Fibroblast of pulmonary artery (primary cell): ENCODE measurements around the gene SLC30A3.

Experiments
- DNase-seq: peaks from one replicate; pipeline ENCODE4 v3.0.0-alpha.2; 2010; ENCODE audit warnings: low read depth
- H3K4me3 ChIP-seq: replicated peaks from 2 replicates; pipeline ENCODE4 v1.5.1; 2011; ENCODE audit warnings: low read depth, mild to moderate bottlenecking, control low read depth, low read length, moderate library complexity
- TF ChIP-seq, protein P1 (sequence below): IDR thresholded peaks from 2 replicates; pipeline ENCODE4 v1.5.1; 2011; ENCODE audit warnings: mild to moderate bottlenecking, control low read depth, low read length, inconsistent platforms; ENCODE audit errors: missing control alignments

Gene SLC30A3

DNA sequence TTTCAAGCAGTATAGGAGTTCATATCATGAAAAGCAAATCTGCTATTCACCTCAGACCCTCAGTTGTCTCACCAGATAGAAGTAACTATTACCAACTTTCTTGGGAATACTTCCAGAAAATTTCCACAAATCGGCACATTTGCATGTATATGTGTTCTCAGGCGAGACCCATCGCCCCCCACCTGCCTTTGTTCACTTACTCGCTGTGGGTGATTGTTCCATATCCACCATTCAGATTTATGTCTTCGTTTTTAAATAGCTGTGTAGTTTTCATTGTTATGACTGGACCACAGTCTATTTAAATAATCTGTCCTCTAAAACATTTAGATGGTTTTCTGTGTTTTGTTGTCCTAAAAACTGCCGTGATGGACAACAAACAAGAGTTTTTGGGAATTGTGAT, 22.6 kb upstream of the SLC30A3 start:
- TF ChIP-seq, protein P1, sequence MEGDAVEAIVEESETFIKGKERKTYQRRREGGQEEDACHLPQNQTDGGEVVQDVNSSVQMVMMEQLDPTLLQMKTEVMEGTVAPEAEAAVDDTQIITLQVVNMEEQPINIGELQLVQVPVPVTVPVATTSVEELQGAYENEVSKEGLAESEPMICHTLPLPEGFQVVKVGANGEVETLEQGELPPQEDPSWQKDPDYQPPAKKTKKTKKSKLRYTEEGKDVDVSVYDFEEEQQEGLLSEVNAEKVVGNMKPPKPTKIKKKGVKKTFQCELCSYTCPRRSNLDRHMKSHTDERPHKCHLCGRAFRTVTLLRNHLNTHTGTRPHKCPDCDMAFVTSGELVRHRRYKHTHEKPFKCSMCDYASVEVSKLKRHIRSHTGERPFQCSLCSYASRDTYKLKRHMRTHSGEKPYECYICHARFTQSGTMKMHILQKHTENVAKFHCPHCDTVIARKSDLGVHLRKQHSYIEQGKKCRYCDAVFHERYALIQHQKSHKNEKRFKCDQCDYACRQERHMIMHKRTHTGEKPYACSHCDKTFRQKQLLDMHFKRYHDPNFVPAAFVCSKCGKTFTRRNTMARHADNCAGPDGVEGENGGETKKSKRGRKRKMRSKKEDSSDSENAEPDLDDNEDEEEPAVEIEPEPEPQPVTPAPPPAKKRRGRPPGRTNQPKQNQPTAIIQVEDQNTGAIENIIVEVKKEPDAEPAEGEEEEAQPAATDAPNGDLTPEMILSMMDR, result no peak
- no peak for DNase-seq

DNA sequence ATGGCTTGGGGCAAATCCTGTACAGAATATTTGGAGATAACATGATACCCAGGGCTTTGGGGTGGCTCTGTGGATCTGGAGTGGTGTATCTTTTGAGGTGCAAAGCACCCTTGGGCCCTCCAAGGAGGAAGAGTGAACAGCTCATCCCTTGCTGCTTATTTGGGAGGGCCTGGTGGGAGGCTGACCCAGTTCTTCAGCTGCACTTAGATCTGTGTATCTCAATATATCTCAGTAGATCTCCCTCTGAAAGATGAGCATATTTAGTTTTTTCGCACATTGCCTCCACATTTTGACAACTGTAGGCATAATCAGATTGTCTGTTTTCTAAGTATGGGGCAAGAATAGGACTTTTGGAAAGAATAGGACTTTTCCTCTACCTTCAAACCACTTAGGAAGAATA, 22.1 kb upstream of the SLC30A3 start:
- no peak for DNase-seq
- no peak overlapping the region for H3K4me3 ChIP-seq
- TF ChIP-seq, protein P1, result no peak

More for the DNA sequence above, 22.6 kb upstream of the SLC30A3 start:
- no peak overlapping the region for H3K4me3 ChIP-seq

DNA sequence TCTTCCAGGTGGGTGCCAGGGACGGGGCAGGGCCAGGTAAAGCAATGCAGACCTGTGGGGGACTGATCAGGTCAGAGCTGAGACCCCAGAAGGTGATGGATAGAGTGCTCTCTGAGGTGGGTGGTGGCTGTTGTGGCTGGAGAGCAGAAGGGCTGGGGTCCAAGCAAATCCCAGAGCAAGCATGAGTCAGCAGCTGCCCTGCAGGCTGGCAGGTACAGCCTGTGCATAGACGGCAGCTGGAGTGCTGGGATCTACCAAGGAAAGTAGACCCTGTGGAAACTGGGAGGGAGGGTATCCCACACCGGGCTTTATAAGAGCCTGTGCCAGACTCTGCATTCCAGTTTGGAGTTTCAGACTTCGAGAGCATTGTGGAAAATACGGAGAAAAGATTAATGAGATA, 20.0 kb upstream of the SLC30A3 start:
- DNase-seq, result no peak
- TF ChIP-seq, protein P1, result no peak

DNA sequence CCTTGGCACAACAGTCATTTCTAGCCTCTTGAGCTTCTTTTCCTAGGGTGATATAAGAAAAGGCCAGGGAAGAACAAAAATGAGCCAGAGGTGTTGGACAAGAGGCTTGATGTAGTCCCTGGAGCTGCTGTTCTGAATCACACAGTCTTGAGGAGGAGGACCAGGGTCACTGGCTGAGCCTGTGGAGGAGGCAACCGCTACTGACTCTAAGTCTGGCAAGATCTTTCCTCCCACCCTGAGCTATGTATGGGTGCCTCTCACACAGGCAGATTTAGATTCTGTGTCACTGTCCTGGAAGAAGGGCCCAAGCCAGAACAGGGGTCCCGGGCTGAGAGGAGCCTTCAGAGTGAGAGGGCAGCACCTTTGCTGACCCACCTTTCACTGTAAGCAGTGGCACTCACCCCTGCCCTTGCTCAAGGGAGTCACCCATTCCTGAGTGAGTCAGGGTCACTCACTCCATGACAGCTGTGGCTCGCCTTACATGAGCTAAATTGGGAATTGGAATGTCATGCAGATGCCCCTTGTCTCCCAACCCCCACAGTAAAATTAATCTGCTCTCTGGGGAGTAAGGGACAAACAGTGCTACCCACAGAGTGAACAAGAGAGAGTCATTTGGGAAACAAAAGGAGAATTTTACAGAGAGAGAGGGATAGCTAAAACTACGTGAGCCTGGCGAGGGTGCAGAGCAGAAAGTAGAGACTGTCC, 19.2 kb upstream of the SLC30A3 start, which contains the start of gene TRIM54:
Gene TRIM54, plus strand, starts transcription at position 575 of the 705 bp plus-strand sequence. CDS start 303 bp downstream, outside the sequence.
- DNase-seq, result peak; percentile 33
- TF ChIP-seq, protein P1, result no peak
- H3K4me3 ChIP-seq, result no peak within 1 kb of the TSS

More for the DNA sequence above, 20.0 kb upstream of the SLC30A3 start:
- H3K4me3 ChIP-seq, result no peak overlapping the region

DNA sequence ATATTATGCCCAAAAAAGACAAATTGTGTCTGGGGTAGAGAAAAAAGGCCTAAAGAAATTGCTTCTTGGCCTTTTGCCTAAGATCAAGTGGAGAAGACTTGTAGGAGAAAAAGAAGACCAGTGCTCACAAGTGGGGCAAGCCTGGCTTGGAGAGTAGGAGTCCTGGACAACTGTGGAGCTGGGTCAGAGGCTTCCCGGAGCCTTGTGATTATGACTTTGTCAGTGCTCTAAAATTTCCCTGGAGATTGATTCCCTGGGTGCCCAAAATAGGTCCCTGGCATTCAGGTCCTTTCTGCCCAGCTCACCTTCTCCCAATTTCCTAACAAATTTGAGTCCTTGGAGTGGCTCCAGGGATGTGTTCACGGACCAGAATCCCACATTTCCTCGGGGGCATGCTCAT, 18.6 kb upstream of the SLC30A3 start:
- no peak overlapping the region for H3K4me3 ChIP-seq
- no peak for DNase-seq
- TF ChIP-seq, protein P1, result no peak

DNA sequence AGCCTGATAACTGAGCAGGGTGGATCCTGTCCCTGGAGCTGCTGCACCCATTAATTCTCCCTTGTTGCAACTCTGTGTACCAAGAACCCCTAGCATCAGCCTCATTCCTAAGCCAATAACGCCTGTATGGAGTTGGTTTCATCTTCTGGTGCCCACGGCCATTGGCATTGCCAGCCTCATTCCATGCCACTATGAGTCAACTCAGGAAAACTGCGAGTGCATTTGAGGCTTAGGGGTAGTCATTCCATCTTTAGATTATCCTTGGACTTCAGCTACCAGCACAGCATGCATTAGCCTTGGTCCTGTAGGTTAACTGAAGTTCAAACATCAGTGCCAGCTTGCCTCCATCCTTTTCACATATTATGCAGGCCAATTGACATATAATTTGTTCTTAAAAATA, 18.0 kb upstream of the SLC30A3 start:
- TF ChIP-seq, protein P1, result no peak
- H3K4me3 ChIP-seq, result no peak overlapping the region
- no peak for DNase-seq

DNA sequence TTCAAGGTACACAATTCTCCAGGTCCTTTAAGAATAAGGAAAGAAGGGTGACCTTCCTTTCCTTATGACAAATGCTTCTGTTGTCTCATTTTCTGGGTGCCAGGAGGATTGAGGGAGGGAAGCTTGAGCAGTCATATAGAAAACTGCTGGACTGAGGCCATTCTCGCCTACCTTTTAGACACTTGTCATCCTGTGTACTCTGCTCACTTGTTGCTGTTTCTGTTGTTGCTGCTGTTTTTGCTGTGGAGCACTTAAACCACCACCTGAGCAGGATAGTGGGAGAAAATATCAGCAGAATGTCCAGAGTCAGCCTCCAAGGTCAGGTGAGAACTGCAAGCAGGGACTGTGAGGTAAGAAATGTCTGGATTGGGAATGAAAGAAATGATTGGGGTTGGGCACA, 15.2 kb upstream of the SLC30A3 start:
- no peak for DNase-seq
- TF ChIP-seq, protein P1, result no peak
- no peak overlapping the region for H3K4me3 ChIP-seq
